PC-3 (cell line): ENCODE results near the gene KIAA0586. TPM values are rescaled to one million over a fixed set of nuclear protein-coding genes. Genes with fewer than 3 reads are reported as not detected.
A peak's percentile ranks its signal among the peaks of the same experiment; 100 is the strongest.

Source experiments
- ATAC-seq: fragments of 200-7000 bp; cut with Tn5 transposase; 2 replicates; pipeline ENCODE4 v1.9.1; 2020; ENCODE audit warnings: mild to moderate bottlenecking, moderate library complexity
- BruUV-seq: library from RNA; stranded (reverse); fragments of 400-500 nt; replicated peaks from 2 replicates; lab custom pipeline; 2021; lab: Mats Ljungman, UMichigan
- CTCF ChIA-PET: fragments of 300-600 bp; sonication (Branson Sonifier 250); formaldehyde crosslinking; loops from one replicate; lab custom pipeline; 2022; ENCODE audit warnings: antibody characterized with exemption; lab: Charles Lee
- POLR2A ChIA-PET: fragments of 300-600 bp; sonication (Branson Sonifier 250); formaldehyde crosslinking; loops from one replicate; lab custom pipeline; 2022; ENCODE audit warnings: antibody characterized with exemption; ENCODE audit not compliant: unreplicated experiment; lab: Charles Lee
- DNase-seq: peaks from one replicate; pipeline ENCODE4 v3.0.0-alpha.2; 2015
- H2AFZ ChIP-seq: fragments of 300-600 bp; sonication (generic); 2 replicates; pipeline ENCODE4 v1.6.0; 2016; ENCODE audit warnings: antibody characterized with exemption, low read length
- H3F3A ChIP-seq: fragments of 300-600 bp; sonication (generic); one replicate; pipeline ENCODE4 v1.6.0; 2017; ENCODE audit warnings: antibody characterized with exemption, low read length, control low read depth, mild to moderate bottlenecking; ENCODE audit not compliant: unreplicated experiment
- H3K27ac ChIP-seq: fragments of 300-600 bp; sonication (generic); 2 replicates; pipeline ENCODE4 v1.5.1; 2016; ENCODE audit warnings: mild to moderate bottlenecking, low read length
- H3K27me3 ChIP-seq: fragments of 300-600 bp; sonication (generic); 2 replicates; pipeline ENCODE4 v1.6.1; 2016; ENCODE audit warnings: low read length, mixed read lengths
- H3K36me3 ChIP-seq: fragments of 300-600 bp; sonication (generic); 2 replicates; pipeline ENCODE4 v1.6.1; 2016; ENCODE audit warnings: low read depth, mixed run types, low read length, mixed read lengths
- H3K4me1 ChIP-seq: fragments of 300-600 bp; sonication (generic); 2 replicates; pipeline ENCODE4 v1.5.1; 2016; ENCODE audit warnings: low read length; ENCODE audit not compliant: insufficient read depth
- H3K4me2 ChIP-seq: fragments of 300-600 bp; sonication (generic); 2 replicates; pipeline ENCODE4 v1.6.0; 2016; ENCODE audit warnings: low read length
- H3K4me3 ChIP-seq: fragments of 300-600 bp; sonication (generic); 2 replicates; pipeline ENCODE4 v1.5.1; 2016; ENCODE audit warnings: mild to moderate bottlenecking, low read length, mixed read lengths
- H3K79me2 ChIP-seq: fragments of 300-600 bp; sonication (generic); 2 replicates; pipeline ENCODE4 v1.6.1; 2017; ENCODE audit warnings: low read length, mixed read lengths
- H3K9ac ChIP-seq: fragments of 300-600 bp; sonication (generic); 2 replicates; pipeline ENCODE4 v1.6.0; 2016; ENCODE audit warnings: mild to moderate bottlenecking, low read length
- H3K9me2 ChIP-seq: fragments of 300-600 bp; sonication (generic); replicated peaks from 2 replicates; pipeline ENCODE4 v1.6.1; 2016; ENCODE audit warnings: mixed run types, low read length, mixed read lengths
- H3K9me3 ChIP-seq: fragments of 300-600 bp; sonication (generic); 2 replicates; pipeline ENCODE4 v1.6.1; 2016; ENCODE audit warnings: low read length, mixed read lengths
- H4K20me1 ChIP-seq: fragments of 300-600 bp; sonication (generic); 2 replicates; pipeline ENCODE4 v1.6.1; 2016; ENCODE audit warnings: low read length, mixed read lengths
- CTCF ChIP-seq: fragments of 300-600 bp; sonication (generic); conservative IDR thresholded peaks from 2 replicates; pipeline ENCODE4 v1.5.1; 2017; ENCODE audit warnings: antibody characterized with exemption, low read depth, mild to moderate bottlenecking, low read length
- EZH2 ChIP-seq: fragments of 300-600 bp; sonication (generic); IDR thresholded peaks from one replicate; pipeline ENCODE4 v1.6.1; 2017; ENCODE audit warnings: antibody characterized with exemption, mild to moderate bottlenecking, low read length; ENCODE audit not compliant: unreplicated experiment
- EZH2phosphoT487 ChIP-seq: fragments of 300-600 bp; sonication (generic); IDR thresholded peaks from 2 replicates; pipeline ENCODE4 v1.6.1; 2018; ENCODE audit warnings: mild to moderate bottlenecking, antibody characterized with exemption, low read length, borderline replicate concordance
- intact Hi-C: fragments of 100-400 bp; cut with micrococcal nuclease; formaldehyde crosslinking; loops from 2 replicates; pipeline ENCODE4 v1.9.0; 2023
- total RNA-seq: library from RNA; depleted of rRNA; stranded (reverse); fragments of >200 nt; gene quantifications from 2 replicates; pipeline ENCODE4 v1.2.3, GENCODE V29; 2014

The KIAA0586 gene
- total RNA-seq, 1 experiment from 2014 or later, result 50.3 TPM

DNA sequence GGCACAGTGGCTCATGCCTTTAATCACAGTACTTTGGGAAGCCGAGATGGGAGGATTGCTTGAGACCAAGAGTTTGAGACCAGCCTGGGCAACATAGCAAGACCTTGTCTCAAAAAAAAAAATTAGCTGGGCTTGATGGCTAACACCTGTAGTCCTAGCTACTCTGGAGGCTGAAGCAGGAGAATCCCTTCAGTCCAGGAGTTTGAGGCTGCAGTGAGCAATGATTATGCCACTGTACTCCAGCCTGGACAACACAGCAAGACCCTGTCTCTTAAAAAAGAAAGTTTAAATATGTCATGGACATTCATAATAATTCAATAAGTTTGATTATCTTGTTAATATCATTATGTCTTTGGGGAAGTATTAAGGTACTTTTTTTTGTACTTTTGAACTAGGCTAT lies 38.9 kb downstream of the KIAA0586 start:
- ATAC-seq, result no peak
- Histone ChIP-seq H3K9me3 (no peaks in the 10 kb centered on the region), H3K4me2 (no peak overlapping the region), H2AFZ (no peak overlapping the region), H3K79me2 (no peaks in the 10 kb centered on the region), H3K9ac (no peak overlapping the region), H3K4me3 (no peak overlapping the region), H4K20me1 (no peaks in the 10 kb centered on the region), H3K4me1 (peaks cover 15% of the 10 kb centered on the region), H3K27ac (no peak overlapping the region), H3K9me2 (no peaks in the 10 kb centered on the region), H3K36me3 (peaks cover 39% of the 10 kb centered on the region), H3F3A (no peaks in the 10 kb centered on the region), H3K27me3 (no peaks in the 10 kb centered on the region)
- POLR2A ChIA-PET, result no interaction called here
- no peak for DNase-seq
- intact Hi-C loops, result loop anchor here (5.0 kb wide), 1 partner anchor 359 kb away; no protein-coding TSS in a partner anchor
- BruUV-seq, result no TSS peak
- TF ChIP-seq EZH2 (no peak), CTCF (no peak), EZH2phosphoT487 (no peak)
- CTCF ChIA-PET, result interaction anchor here (0.7 kb wide), 1 partner anchor 633 kb away, joined by 4 read pairs; no protein-coding TSS in a partner anchor

GRCh38 chr14:58467575-58467974 lies 40.1 kb downstream of the KIAA0586 start:
- no peak overlapping the region for H3K4me2 ChIP-seq
- H3K27ac ChIP-seq, result no peak overlapping the region
- no peaks in the 10 kb centered on the region for H3K27me3 ChIP-seq
- H3K9me2 ChIP-seq, result no peaks in the 10 kb centered on the region
- POLR2A ChIA-PET, result no interaction called here
- no peak overlapping the region for H2AFZ ChIP-seq
- TF ChIP-seq EZH2 (no peak), EZH2phosphoT487 (no peak), CTCF (peak; percentile 68)
- BruUV-seq, result no TSS peak
- no peak overlapping the region for H3K9ac ChIP-seq
- peak; percentile 38 for DNase-seq
- ATAC-seq, result peak; percentile 35; the same call in 1 of the 2 replicates
- H3K4me1 ChIP-seq, result peaks cover 15% of the 10 kb centered on the region
- no peak overlapping the region for H3K4me3 ChIP-seq
- H4K20me1 ChIP-seq, result no peaks in the 10 kb centered on the region
- H3F3A ChIP-seq, result no peaks in the 10 kb centered on the region
- no peaks in the 10 kb centered on the region for H3K79me2 ChIP-seq
- CTCF ChIA-PET, result interaction anchor here (0.6 kb wide), 1 partner anchor 23 kb away, joined by 5 read pairs; no protein-coding TSS in a partner anchor
- no peaks in the 10 kb centered on the region for H3K9me3 ChIP-seq
- peaks cover 32% of the 10 kb centered on the region for H3K36me3 ChIP-seq
- intact Hi-C loops, result loop anchor here (1.0 to 5.0 kb wide), 2 partner anchors 39 to 360 kb away; no protein-coding TSS in a partner anchor

DNA sequence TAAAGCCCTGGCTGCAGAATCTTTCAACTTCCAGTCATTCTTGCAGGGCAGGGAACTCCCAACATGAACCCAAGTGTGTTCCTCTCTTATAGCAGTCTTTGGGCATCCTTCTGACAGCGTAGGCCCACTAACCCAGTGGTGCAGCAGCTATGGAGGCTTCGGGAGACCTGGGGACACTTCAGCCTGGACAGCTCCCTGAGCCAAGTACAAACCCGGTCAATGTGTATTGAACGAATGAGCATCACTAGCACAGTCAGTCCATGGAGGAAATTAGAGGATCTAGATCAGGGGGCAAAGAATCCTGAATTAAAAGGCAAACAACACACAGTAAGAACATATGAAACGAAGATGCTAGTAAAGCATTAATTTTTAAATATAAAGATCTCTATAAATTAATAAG lies 41.8 kb downstream of the KIAA0586 start:
- POLR2A ChIA-PET, result no interaction called here
- no peak for TF ChIP-seq EZH2phosphoT487
- no peak for TF ChIP-seq EZH2
- no peak for TF ChIP-seq CTCF
- BruUV-seq, result no TSS peak

More for the DNA sequence above, 41.8 kb downstream of the KIAA0586 start:
- Histone ChIP-seq H3K27ac (no peak overlapping the region), H2AFZ (no peak overlapping the region), H3K9me3 (no peaks in the 10 kb centered on the region), H3K4me3 (no peak overlapping the region), H3K9me2 (no peaks in the 10 kb centered on the region), H3K4me1 (peaks cover 15% of the 10 kb centered on the region), H3K27me3 (no peaks in the 10 kb centered on the region), H4K20me1 (no peaks in the 10 kb centered on the region), H3F3A (no peaks in the 10 kb centered on the region), H3K4me2 (no peak overlapping the region), H3K36me3 (peaks cover 29% of the 10 kb centered on the region; the same call in 1 of the 2 replicates), H3K79me2 (no peaks in the 10 kb centered on the region), H3K9ac (no peak overlapping the region)
- ATAC-seq (no peak), DNase-seq (no peak)
- intact Hi-C loops, result loop anchor here (5.0 kb wide), 1 partner anchor 362 kb away; no protein-coding TSS in a partner anchor
- CTCF ChIA-PET, result no interaction called here
